ES-I3 (cell line): Measurements from ENCODE around the gene NOD2.

Experiments used
- H3K36me3 ChIP-seq: 2 replicates; pipeline ENCODE4 v1.6.1; 2013; ENCODE audit warnings: mild to moderate bottlenecking, low read length, control low read depth, moderate library complexity; ENCODE audit not compliant: insufficient read depth
- H3K4me1 ChIP-seq: 2 replicates; pipeline ENCODE4 v1.6.1; 2013; ENCODE audit warnings: mild to moderate bottlenecking, control low read depth, low read length; ENCODE audit not compliant: insufficient read depth
- H3K9ac ChIP-seq: 2 replicates; pipeline ENCODE4 v1.6.1; 2013; ENCODE audit warnings: low read depth, mild to moderate bottlenecking, low read length, moderate library complexity
- H3K9me3 ChIP-seq: 2 replicates; pipeline ENCODE4 v1.6.1; 2013; ENCODE audit warnings: mild to moderate bottlenecking, low read length, moderate library complexity; ENCODE audit not compliant: control insufficient read depth, insufficient read depth

The NOD2 gene

DNA sequence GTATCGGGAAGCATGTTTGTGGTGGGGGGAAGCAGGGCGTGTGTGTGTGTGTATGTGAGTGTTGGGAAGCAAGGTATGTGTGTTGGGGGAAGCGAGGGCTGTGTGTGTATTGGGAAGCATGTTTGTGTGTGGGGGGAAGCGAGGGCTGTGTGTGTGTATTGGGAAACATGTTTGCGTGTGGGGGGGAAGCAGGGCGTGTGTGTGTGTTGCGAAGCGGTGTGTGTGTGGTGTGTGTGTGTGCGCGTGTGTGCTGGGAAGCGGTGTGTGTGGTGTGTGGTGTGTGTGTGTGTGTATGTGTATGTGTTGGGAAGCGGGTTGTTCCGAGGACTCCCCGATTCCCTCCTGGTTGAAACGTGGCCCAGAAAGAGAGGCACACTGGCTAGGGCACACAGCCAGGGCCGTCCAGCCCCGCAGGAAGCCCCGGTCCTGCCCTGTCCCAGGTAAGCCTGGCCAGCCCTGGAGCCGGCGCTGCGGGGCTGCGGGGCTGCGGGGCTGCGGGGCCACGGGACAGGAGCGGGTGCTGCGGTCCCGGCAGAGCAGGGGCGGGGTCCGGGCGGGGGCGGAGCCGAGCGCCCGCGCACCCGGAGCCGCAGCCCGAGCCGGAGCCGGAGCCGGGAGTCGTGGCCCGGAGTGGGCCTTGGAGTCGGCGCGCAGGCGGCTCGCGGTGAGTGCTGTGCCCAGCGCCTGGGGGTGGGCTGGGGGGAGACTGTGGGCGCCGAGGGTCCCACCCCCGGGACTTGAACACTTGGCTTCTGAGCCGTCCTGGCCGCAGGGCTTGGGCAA lies at the start of gene NOD2:
Gene NOD2 (plus strand): TSS at position 608 of the 783 bp plus-strand sequence. CDS start 5,890 bp downstream, outside the sequence.
- Histone ChIP-seq H3K36me3 (no peaks in the 10 kb centered on the region), H3K4me1 (no peaks in the 10 kb centered on the region; the same call in 1 of the 2 replicates), H3K9ac (peak within 1 kb of the TSS; percentile 45), H3K9me3 (no peaks in the 10 kb centered on the region)

- Histone ChIP-seq H3K4me1 (no peaks in the 10 kb centered on the region), H3K9me3 (no peaks in the 10 kb centered on the region), H3K36me3 (no peaks in the 10 kb centered on the region), H3K9ac (no peak overlapping the region)
Measured at GRCh38 chr16:50644245-50644644, 49.2 kb upstream of the NOD2 start.

- Histone ChIP-seq H3K36me3 (no peaks in the 10 kb centered on the region), H3K9ac (no peak overlapping the region), H3K4me1 (no peaks in the 10 kb centered on the region), H3K9me3 (no peaks in the 10 kb centered on the region)
Measured at GRCh38 chr16:50644729-50645128, 48.7 kb upstream of the NOD2 start.

DNA sequence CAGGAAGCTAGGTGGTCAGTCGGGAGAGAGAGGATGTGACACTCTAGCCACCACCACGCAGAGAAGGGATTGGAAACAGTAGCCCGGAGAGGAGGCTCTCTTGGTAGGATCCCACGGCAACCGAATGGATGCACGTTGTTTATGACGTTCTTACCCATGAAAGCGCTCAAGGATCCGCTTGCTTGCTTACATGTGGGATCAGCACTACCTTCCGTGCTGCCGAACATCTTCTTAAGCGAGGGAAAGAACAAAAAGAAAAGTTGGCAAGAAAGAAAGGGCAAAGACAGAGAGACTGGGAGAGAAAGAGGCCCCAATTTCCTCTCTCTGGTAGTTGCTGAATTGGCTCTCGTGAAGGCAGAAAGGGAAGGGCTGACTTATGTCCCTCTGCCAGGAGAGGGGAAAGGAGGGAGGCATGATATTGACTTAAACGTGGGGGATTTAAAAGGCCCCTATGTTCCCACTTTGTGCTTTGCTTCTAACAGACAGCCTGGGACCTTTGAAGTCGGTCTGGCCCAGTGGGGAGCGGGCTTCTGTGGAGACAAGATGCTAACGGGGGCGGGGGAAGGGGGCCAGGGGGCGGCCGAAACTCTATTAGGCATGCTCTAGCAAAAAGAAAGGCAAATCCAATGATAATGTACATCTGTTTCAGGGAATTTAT lies 47.7 kb upstream of the NOD2 start:
- H3K9ac ChIP-seq = no peak overlapping the region
- no peaks in the 10 kb centered on the region for H3K4me1 ChIP-seq
- H3K36me3 ChIP-seq = no peaks in the 10 kb centered on the region
- no peaks in the 10 kb centered on the region for H3K9me3 ChIP-seq

DNA sequence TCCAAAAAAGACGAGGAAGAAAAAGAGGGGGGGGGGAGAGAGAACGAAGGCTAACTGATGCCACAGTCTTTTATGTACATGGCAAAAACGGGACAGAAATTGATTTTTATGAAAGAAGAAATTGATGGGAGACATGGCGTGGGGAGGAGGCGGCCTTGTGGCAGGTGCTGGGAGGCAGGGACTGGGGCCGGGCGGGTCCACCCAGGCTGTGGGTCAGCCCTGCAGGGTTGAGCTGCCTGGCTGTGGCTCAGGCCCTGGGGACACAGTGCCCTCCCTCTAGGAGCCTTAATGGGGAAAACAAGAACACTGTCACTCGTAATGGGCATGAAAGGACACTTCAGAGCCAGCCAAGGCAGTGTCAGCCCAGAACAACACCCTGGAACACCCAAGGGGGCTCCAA lies 47.1 kb upstream of the NOD2 start:
- Histone ChIP-seq H3K4me1 (no peaks in the 10 kb centered on the region), H3K9ac (no peak overlapping the region), H3K9me3 (no peaks in the 10 kb centered on the region), H3K36me3 (no peaks in the 10 kb centered on the region)

DNA sequence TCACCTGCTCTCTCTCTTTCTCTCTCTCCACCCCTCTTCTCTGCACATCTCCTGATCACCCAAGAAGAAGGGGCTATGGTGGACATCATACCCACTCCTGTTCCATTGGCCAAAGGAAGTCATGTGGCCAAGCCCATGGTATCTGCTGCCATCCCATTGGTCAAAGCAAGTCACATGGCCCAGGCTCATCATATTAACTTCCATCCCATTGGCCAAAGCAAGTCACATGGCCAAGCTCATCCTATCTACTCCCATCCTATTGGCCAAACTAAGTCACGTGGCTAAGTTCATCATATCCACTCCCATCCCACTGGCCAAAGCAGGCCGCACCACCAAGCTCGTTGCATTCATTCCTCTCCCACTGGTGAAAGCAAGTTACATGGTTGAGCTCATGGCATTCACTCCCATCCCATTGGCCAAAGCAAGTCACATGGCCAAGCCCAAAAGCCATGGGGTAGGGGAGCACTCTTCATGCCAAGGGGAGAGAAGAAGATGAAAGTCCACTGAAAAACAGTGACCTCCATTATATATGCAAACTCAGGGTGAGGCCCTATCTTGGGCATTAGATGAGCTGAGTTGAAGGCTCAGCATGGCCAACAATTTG lies 41.5 kb upstream of the NOD2 start:
- Histone ChIP-seq H3K9me3 (no peaks in the 10 kb centered on the region), H3K4me1 (no peaks in the 10 kb centered on the region), H3K36me3 (no peaks in the 10 kb centered on the region), H3K9ac (no peak overlapping the region)

GRCh38 chr16:50652836-50653425 lies 40.5 kb upstream of the NOD2 start:
- no peaks in the 10 kb centered on the region for H3K36me3 ChIP-seq
- H3K4me1 ChIP-seq = no peaks in the 10 kb centered on the region; the same call in 1 of the 2 replicates
- H3K9ac ChIP-seq = no peak overlapping the region
- H3K9me3 ChIP-seq = no peaks in the 10 kb centered on the region

- H3K9ac ChIP-seq = no peak overlapping the region
- no peaks in the 10 kb centered on the region for H3K36me3 ChIP-seq
- no peaks in the 10 kb centered on the region; the same call in 1 of the 2 replicates for H3K4me1 ChIP-seq
- no peaks in the 10 kb centered on the region for H3K9me3 ChIP-seq
Measured at GRCh38 chr16:50653633-50654519, 39.5 kb upstream of the NOD2 start.

DNA sequence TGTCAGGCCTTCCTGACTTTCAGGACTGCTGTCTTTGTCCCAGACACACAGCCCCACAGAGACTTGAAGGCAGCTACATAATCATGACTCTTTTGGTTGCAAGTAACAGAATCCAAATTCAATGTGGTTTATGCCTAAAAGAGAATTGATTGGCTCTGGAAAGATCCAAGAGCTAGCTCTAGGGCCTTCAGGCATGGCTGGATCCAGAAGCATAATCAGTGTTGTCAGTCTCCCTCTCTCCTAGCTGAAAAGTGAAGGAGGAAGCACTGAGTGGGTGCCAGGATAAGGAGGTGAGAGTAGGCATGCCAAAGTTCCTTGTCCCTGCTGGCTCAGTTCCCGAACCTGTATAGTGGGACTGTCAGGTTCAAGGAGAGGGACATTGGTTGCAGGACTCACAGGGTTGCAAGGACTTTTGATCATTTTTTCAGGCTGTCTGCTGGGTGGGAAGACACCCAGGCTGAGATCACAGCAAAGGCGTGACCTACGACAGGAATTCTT lies 37.8 kb upstream of the NOD2 start:
- H3K9ac ChIP-seq = no peak overlapping the region
- H3K36me3 ChIP-seq = no peaks in the 10 kb centered on the region
- H3K4me1 ChIP-seq = no peaks in the 10 kb centered on the region; the same call in 1 of the 2 replicates
- no peaks in the 10 kb centered on the region for H3K9me3 ChIP-seq

DNA sequence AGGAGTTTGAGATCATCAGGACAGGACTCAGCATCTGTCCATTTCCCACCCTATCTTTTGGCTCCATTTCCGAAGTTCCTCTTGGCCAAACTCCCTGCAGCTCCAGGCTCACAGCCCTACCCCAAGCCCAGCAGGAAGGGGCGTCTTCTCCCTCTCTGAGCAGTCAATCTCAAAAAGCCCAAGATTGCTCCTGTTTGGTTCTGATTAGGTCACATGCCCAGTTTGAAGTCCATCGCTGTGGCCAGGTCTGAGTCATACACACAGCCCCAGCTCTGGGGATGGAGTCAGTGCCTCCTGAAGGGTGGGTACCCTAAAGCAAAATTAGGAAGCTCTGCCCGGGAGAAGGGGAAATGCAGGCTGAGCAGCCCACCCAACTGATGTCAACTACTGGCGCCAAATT lies 36.2 kb upstream of the NOD2 start:
- H3K4me1 ChIP-seq = no peaks in the 10 kb centered on the region; the same call in 1 of the 2 replicates
- H3K36me3 ChIP-seq = no peaks in the 10 kb centered on the region
- H3K9me3 ChIP-seq = peaks cover 4% of the 10 kb centered on the region; the same call in 1 of the 2 replicates

DNA sequence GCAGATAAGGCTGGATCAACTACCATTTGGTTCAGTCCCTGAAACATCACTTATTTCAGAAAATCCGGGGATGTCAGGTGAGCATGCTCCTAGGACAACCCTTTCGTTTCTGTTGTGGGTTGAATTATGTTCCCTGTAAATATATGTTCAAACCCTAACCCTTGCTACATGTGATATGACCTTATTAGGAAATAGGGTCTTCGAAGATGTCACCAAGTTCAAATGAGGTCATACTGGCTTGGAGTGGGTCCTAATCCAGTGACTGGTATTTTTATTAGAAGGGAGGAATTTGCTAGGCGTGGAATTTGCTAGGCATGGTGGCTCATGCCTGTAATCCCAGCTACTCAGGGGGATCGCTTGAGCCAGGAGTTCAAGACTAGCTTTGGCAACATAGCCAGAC lies 33.6 kb upstream of the NOD2 start:
- H3K9me3 ChIP-seq = peaks cover 9% of the 10 kb centered on the region
- no peaks in the 10 kb centered on the region; the same call in 1 of the 2 replicates for H3K4me1 ChIP-seq
- H3K9ac ChIP-seq = no peak overlapping the region
- H3K36me3 ChIP-seq = no peaks in the 10 kb centered on the region

More for the DNA sequence above, 36.2 kb upstream of the NOD2 start:
- no peak overlapping the region for H3K9ac ChIP-seq

DNA sequence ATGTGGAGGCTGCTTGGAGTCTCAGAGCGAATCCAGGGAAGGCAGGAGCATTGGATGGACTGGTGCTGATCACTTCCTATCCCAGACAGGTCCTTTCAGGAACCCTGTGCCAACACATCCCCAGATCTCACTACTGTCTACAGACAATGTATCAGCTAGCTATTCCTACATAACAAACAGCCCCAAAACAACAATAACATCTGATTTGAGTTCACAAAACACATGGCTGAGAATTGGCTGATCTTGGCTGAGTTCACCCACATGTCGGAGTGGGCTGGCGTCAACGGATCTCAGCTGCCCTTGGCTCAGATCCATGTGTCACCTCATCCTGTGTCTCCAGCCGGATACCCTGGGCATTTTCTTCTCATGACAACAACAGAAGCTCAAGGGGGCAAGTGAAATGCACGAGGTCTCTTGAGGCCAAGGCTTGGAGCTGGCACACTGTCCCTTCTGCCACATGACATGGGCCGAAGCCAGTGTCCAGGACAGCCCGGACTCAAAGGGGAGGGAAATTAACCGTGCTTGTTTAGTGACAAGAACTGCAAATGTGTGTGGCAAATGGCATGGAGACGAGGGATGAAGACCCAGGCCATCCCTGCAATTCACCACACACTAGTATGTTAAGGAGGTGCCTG lies 31.0 kb upstream of the NOD2 start:
- Histone ChIP-seq H3K9me3 (peaks cover 9% of the 10 kb centered on the region), H3K36me3 (no peaks in the 10 kb centered on the region), H3K9ac (no peak overlapping the region)

GRCh38 chr16:50664270-50664669 lies 29.1 kb upstream of the NOD2 start:
- no peaks in the 10 kb centered on the region for H3K36me3 ChIP-seq
- no peaks in the 10 kb centered on the region for H3K4me1 ChIP-seq
- H3K9me3 ChIP-seq = peaks cover 9% of the 10 kb centered on the region
- H3K9ac ChIP-seq = no peak overlapping the region

More for the DNA sequence above, 31.0 kb upstream of the NOD2 start:
- H3K4me1 ChIP-seq = no peaks in the 10 kb centered on the region; the same call in 1 of the 2 replicates
